BE2C (cell line): ENCODE measurements around the gene FOXL3.

ENCODE experiments used
- DNase-seq: peaks from one replicate; pipeline ENCODE4 v3.0.0-alpha.2; 2020
- H3K27me3 ChIP-seq: fragments of 250-450 bp; sonication (Bioruptor Pico); 2 replicates; pipeline ENCODE4 v1.5.1; 2020; ENCODE audit warnings: mild to moderate bottlenecking
- H3K36me3 ChIP-seq: fragments of 250-450 bp; sonication (Bioruptor Pico); 2 replicates; pipeline ENCODE4 v1.5.1; 2020; ENCODE audit warnings: mild to moderate bottlenecking
- H3K4me1 ChIP-seq: fragments of 250-450 bp; sonication (Bioruptor Pico); 2 replicates; pipeline ENCODE4 v1.5.1; 2020
- H3K4me3 ChIP-seq: 2 replicates; pipeline ENCODE4 v1.5.1; 2011; ENCODE audit warnings: low read depth, low read length
- H3K9me3 ChIP-seq: fragments of 250-450 bp; sonication (Bioruptor Pico); 2 replicates; pipeline ENCODE4 v1.5.1; 2020
- TF ChIP-seq, protein P1 (sequence below): IDR thresholded peaks from 2 replicates; pipeline ENCODE4 v1.5.1; 2012; ENCODE audit warnings: mild to moderate bottlenecking, low read depth, low read length

The FOXL3 gene

DNA sequence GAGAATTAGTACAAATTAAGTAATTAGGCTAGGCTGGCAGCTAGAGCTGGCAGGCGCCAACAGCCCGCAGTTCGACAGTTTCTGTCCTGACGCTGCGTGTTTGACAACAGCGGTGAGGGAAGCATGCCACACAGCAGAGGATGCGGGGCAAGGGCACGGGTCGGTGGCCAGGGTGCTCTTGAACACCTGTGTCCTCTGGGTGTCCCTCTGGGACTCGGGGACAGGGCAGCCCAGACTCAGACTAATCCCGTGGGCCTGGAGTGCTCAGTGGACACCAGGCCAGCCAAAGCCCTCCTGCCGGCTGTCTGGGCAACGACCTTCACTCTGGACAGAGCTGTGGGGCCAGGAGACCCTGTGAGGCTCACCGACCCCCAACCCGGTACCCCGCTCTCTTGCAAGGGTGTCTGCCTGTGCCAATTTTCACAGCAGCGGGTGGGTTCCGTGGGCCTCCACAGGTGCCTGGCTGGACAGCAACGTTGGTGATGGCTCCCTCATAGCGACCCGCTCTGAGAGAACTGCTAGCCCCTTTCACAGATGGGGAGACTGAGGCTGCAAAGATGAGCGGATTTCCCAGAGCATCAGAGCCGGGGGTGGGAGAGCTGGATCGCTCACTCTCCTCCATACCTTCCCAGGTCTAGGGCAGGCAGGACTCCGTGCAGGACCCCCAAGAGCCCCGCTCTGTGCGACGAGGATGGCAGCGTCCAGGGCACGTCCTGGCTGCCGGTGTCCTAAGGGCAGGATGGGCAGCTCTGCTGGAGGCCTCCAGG is 48.5 kb downstream of the FOXL3 start:
- H3K4me3 ChIP-seq = no peak overlapping the region
- no peaks in the 10 kb centered on the region for H3K36me3 ChIP-seq
- TF ChIP-seq, protein P1, sequence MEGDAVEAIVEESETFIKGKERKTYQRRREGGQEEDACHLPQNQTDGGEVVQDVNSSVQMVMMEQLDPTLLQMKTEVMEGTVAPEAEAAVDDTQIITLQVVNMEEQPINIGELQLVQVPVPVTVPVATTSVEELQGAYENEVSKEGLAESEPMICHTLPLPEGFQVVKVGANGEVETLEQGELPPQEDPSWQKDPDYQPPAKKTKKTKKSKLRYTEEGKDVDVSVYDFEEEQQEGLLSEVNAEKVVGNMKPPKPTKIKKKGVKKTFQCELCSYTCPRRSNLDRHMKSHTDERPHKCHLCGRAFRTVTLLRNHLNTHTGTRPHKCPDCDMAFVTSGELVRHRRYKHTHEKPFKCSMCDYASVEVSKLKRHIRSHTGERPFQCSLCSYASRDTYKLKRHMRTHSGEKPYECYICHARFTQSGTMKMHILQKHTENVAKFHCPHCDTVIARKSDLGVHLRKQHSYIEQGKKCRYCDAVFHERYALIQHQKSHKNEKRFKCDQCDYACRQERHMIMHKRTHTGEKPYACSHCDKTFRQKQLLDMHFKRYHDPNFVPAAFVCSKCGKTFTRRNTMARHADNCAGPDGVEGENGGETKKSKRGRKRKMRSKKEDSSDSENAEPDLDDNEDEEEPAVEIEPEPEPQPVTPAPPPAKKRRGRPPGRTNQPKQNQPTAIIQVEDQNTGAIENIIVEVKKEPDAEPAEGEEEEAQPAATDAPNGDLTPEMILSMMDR = no peak
- peaks cover 3% of the 10 kb centered on the region; the same call in 1 of the 2 replicates for H3K27me3 ChIP-seq
- H3K4me1 ChIP-seq = no peaks in the 10 kb centered on the region
- no peaks in the 10 kb centered on the region; the same call in 1 of the 2 replicates for H3K9me3 ChIP-seq
- DNase-seq = no peak

DNA sequence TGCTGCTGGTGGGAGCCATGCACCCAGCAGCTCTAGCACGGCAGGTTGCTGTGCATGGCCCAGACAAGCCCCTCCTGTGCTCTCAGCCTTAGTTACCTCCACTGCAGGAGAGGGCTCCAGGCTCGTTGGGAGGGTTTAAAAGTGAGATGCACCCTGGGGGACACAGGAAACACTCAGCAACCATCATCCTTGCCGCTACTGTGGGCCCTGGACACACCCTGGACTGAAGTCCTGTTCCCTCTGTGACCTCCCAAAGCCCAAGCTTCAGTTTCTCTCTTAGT is 49.0 kb downstream of the FOXL3 start:
- DNase-seq = no peak
- Histone ChIP-seq H3K36me3 (no peaks in the 10 kb centered on the region), H3K4me1 (no peaks in the 10 kb centered on the region), H3K27me3 (peaks cover 3% of the 10 kb centered on the region; the same call in 1 of the 2 replicates), H3K9me3 (no peaks in the 10 kb centered on the region; the same call in 1 of the 2 replicates), H3K4me3 (no peak overlapping the region)
- TF ChIP-seq, protein P1 = no peak

DNA sequence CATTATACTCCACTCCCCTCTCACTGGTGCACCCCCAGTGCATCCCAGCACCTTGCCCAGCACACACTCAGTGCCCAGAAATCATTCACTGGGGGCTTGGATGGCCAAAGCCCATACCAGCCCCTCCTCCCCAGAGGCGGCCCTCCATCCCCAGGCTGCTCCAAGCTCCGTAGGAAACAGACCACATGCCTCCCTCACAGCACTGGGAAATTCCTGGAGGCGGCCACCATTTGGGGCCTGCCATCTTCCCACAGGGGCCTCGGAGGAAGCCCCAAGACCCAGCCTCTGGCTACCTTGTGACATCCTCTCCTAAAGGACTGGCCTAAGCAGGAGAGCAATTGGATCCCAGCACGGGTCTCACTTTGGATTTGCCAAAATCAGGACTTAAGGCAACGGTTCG is 49.7 kb downstream of the FOXL3 start:
- peaks cover 3% of the 10 kb centered on the region; the same call in 1 of the 2 replicates for H3K27me3 ChIP-seq
- DNase-seq = no peak

DNA sequence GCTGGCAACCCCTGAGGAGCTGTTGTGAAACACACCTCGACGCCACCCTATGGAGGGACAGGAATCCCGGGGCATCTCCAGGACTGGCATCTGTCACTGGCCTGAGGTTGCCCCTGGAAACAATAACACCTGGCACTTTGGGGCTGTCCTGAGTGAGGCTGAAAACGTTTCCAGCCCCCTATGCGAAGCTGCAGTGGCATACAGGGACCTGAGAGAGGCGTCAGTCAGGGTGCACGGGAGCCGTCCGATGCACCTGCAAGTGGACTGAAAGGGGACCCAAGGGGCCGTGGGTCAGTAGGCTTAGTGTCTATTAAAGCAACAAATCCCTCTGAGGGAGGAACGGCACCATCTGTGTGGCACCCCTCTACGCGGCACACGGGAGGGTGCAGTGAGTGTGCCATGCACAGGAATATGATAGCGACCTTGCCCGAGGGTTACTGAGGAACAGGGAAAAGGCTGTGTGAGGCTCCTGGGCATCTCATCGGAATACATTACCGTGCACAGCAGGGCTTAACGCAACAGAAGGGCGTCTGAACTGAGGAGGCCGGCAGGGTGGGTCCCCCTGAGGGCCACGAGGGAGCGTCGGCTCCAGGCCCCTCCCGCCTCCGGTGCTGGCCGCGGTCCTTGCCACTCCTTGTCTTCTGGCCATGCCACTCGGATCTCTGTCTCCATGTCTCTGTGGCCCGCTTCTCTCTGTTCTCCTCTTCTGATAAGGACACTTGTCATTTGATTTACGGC is 50.4 kb downstream of the FOXL3 start:
- H3K4me3 ChIP-seq = no peak overlapping the region
- TF ChIP-seq, protein P1 = no peak
- H3K27me3 ChIP-seq = peaks cover 3% of the 10 kb centered on the region; the same call in 1 of the 2 replicates
- H3K9me3 ChIP-seq = no peaks in the 10 kb centered on the region; the same call in 1 of the 2 replicates
- no peaks in the 10 kb centered on the region for H3K4me1 ChIP-seq
- no peak for DNase-seq
- H3K36me3 ChIP-seq = no peaks in the 10 kb centered on the region

More for the DNA sequence above, 49.7 kb downstream of the FOXL3 start:
- Histone ChIP-seq H3K4me1 (no peaks in the 10 kb centered on the region), H3K9me3 (no peaks in the 10 kb centered on the region; the same call in 1 of the 2 replicates), H3K36me3 (no peaks in the 10 kb centered on the region), H3K4me3 (no peak overlapping the region)
- TF ChIP-seq, protein P1 = no peak
